IPS-20b (cell line): ENCODE data around the gene NHLRC4.

ENCODE experiments used
- H3K27ac ChIP-seq: one replicate; pipeline ENCODE4 v1.5.1; 2013; ENCODE audit warnings: low read length
- H3K27me3 ChIP-seq: 2 replicates; pipeline ENCODE4 v1.6.1; 2013; ENCODE audit warnings: mild to moderate bottlenecking, low read length, inconsistent platforms; ENCODE audit not compliant: insufficient read depth
- H3K36me3 ChIP-seq: 2 replicates; pipeline ENCODE4 v1.6.1; 2013; ENCODE audit warnings: low read depth, mild to moderate bottlenecking, inconsistent platforms, low read length, moderate library complexity; ENCODE audit not compliant: insufficient read depth
- H3K4me1 ChIP-seq: 2 replicates; pipeline ENCODE4 v1.6.1; 2013; ENCODE audit warnings: mild to moderate bottlenecking, control low read depth, inconsistent platforms, low read length, moderate library complexity; ENCODE audit not compliant: insufficient read depth
- H3K4me3 ChIP-seq: 2 replicates; pipeline ENCODE4 v1.5.1; 2013; ENCODE audit warnings: mild to moderate bottlenecking, low read length, inconsistent platforms
- H3K9ac ChIP-seq: 2 replicates; pipeline ENCODE4 v1.6.1; 2013; ENCODE audit warnings: low read depth, mild to moderate bottlenecking, inconsistent platforms, low read length, moderate library complexity
- H3K9me3 ChIP-seq: 2 replicates; pipeline ENCODE4 v1.6.1; 2013; ENCODE audit warnings: mild to moderate bottlenecking, low read depth, low read length, inconsistent platforms; ENCODE audit not compliant: insufficient read depth

NHLRC4 gene

GRCh38 chr16:583815-584591, 17.2 kb downstream of the NHLRC4 start:
- Histone ChIP-seq H3K36me3 (no peaks in the 10 kb centered on the region), H3K9me3 (no peaks in the 10 kb centered on the region), H3K4me3 (peak overlapping the region; percentile 47; the same call in 1 of the 2 replicates), H3K27ac (no peak overlapping the region), H3K27me3 (peaks cover 45% of the 10 kb centered on the region), H3K9ac (no peak overlapping the region), H3K4me1 (peaks cover 4% of the 10 kb centered on the region; the same call in 1 of the 2 replicates)

GRCh38 chr16:585351-585750, 18.5 kb downstream of the NHLRC4 start:
- Histone ChIP-seq H3K27me3 (peaks cover 45% of the 10 kb centered on the region), H3K4me1 (peaks cover 4% of the 10 kb centered on the region; the same call in 1 of the 2 replicates), H3K4me3 (no peak overlapping the region), H3K27ac (no peak overlapping the region), H3K9me3 (no peaks in the 10 kb centered on the region), H3K9ac (no peak overlapping the region), H3K36me3 (no peaks in the 10 kb centered on the region)

- Histone ChIP-seq H3K36me3 (no peaks in the 10 kb centered on the region), H3K27me3 (peaks cover 53% of the 10 kb centered on the region), H3K4me1 (peaks cover 4% of the 10 kb centered on the region; the same call in 1 of the 2 replicates), H3K27ac (no peak overlapping the region), H3K9ac (no peak overlapping the region), H3K9me3 (no peaks in the 10 kb centered on the region), H3K4me3 (no peak overlapping the region)
These were observed 19.3 kb downstream of the NHLRC4 start for GRCh38 chr16:586047-586644.

GRCh38 chr16:586645-587590, 20.1 kb downstream of the NHLRC4 start:
- H3K4me1 ChIP-seq, result peaks cover 4% of the 10 kb centered on the region; the same call in 1 of the 2 replicates
- no peaks in the 10 kb centered on the region for H3K9me3 ChIP-seq
- no peak overlapping the region for H3K9ac ChIP-seq
- no peaks in the 10 kb centered on the region for H3K36me3 ChIP-seq
- H3K27ac ChIP-seq, result no peak overlapping the region
- peaks cover 61% of the 10 kb centered on the region for H3K27me3 ChIP-seq
- H3K4me3 ChIP-seq, result peak overlapping the region; percentile 95; the same call in 1 of the 2 replicates

GRCh38 chr16:588639-588888, 21.8 kb downstream of the NHLRC4 start:
- Histone ChIP-seq H3K27ac (peak overlapping the region; percentile 99), H3K4me1 (no peaks in the 10 kb centered on the region; the same call in 1 of the 2 replicates), H3K27me3 (peaks cover 60% of the 10 kb centered on the region), H3K4me3 (peak overlapping the region; percentile 95), H3K9me3 (no peaks in the 10 kb centered on the region), H3K9ac (peak overlapping the region; percentile 97), H3K36me3 (no peaks in the 10 kb centered on the region)

- peak overlapping the region; percentile 95 for H3K4me3 ChIP-seq
- peak overlapping the region; percentile 99 for H3K27ac ChIP-seq
- H3K27me3 ChIP-seq, result peaks cover 54% of the 10 kb centered on the region
- H3K9me3 ChIP-seq, result no peaks in the 10 kb centered on the region
- H3K4me1 ChIP-seq, result no peaks in the 10 kb centered on the region
- H3K9ac ChIP-seq, result peak overlapping the region; percentile 97
- H3K36me3 ChIP-seq, result no peaks in the 10 kb centered on the region
These were observed 22.3 kb downstream of the NHLRC4 start for GRCh38 chr16:588889-589657.

- Histone ChIP-seq H3K27ac (peak within 1 kb of the TSS; percentile 99), H3K36me3 (no peaks in the 10 kb centered on the region), H3K4me1 (no peaks in the 10 kb centered on the region), H3K9me3 (no peaks in the 10 kb centered on the region), H3K9ac (peak within 1 kb of the TSS; percentile 97), H3K4me3 (peak within 1 kb of the TSS; percentile 95), H3K27me3 (peaks cover 51% of the 10 kb centered on the region)
These were observed 22.9 kb downstream of the NHLRC4 start, which contains the start of gene RAB40C for GRCh38 chr16:589658-590187. Gene RAB40C, plus strand, starts transcription at chr16:590066. Its CDS starts 226 bp downstream, at chr16:590292.

GRCh38 chr16:590188-590814, 23.5 kb downstream of the NHLRC4 start:
- no peaks in the 10 kb centered on the region for H3K36me3 ChIP-seq
- peak overlapping the region; percentile 76; the same call in 1 of the 2 replicates for H3K9ac ChIP-seq
- no peaks in the 10 kb centered on the region for H3K9me3 ChIP-seq
- H3K27ac ChIP-seq, result no peak overlapping the region
- peak overlapping the region; percentile 79 for H3K4me3 ChIP-seq
- H3K27me3 ChIP-seq, result peaks cover 50% of the 10 kb centered on the region
- H3K4me1 ChIP-seq, result no peaks in the 10 kb centered on the region

- Histone ChIP-seq H3K27me3 (peaks cover 45% of the 10 kb centered on the region), H3K9ac (peak overlapping the region; percentile 76; the same call in 1 of the 2 replicates), H3K4me1 (no peaks in the 10 kb centered on the region), H3K36me3 (no peaks in the 10 kb centered on the region), H3K4me3 (peak overlapping the region; percentile 79), H3K27ac (no peak overlapping the region), H3K9me3 (no peaks in the 10 kb centered on the region)
These were observed 24.0 kb downstream of the NHLRC4 start for GRCh38 chr16:590815-591200.

GRCh38 chr16:591231-591630, 24.4 kb downstream of the NHLRC4 start:
- Histone ChIP-seq H3K9me3 (no peaks in the 10 kb centered on the region), H3K36me3 (no peaks in the 10 kb centered on the region), H3K4me1 (no peaks in the 10 kb centered on the region), H3K4me3 (peak overlapping the region; percentile 79), H3K27ac (no peak overlapping the region), H3K9ac (no peak overlapping the region), H3K27me3 (peaks cover 40% of the 10 kb centered on the region)
